Ascending aorta (tissue), 2 donors: ENCODE measurements around the gene NAA38. TPM values are rescaled to one million over a fixed set of nuclear protein-coding genes. Genes with fewer than 3 reads are reported as not detected.
A peak's percentile ranks its signal among the peaks of the same experiment; 100 is the strongest.

Source experiments
- DNase-seq, 2 donors: peaks; one replicate each; pipeline ENCODE4 v3.0.0-alpha.2; 2019; ENCODE audit warnings: low spot score in 2 of 2
- H3K27ac ChIP-seq, 2 donors: fragments of 200-600 bp; sonication (generic); one replicate each; pipeline ENCODE4 v1.5.1; 2016 to 2017; ENCODE audit warnings: mild to moderate bottlenecking in 1 of 2
- H3K27me3 ChIP-seq: fragments of 200-600 bp; sonication (generic); one replicate; pipeline ENCODE4 v1.5.1; 2017
- H3K36me3 ChIP-seq, 2 donors: fragments of 200-600 bp; sonication (generic); one replicate each; pipeline ENCODE4 v1.5.1; 2016
- H3K4me1 ChIP-seq, 2 donors: fragments of 200-600 bp; sonication (generic); one replicate each; pipeline ENCODE4 v1.5.1; 2016 to 2017; ENCODE audit warnings: mild to moderate bottlenecking in 1 of 2
- H3K4me3 ChIP-seq, 2 donors: fragments of 200-600 bp; sonication (generic); one replicate each; pipeline ENCODE4 v1.5.1; 2016 to 2017; ENCODE audit warnings: mild to moderate bottlenecking in 1 of 2
- H3K9me3 ChIP-seq, 2 donors: fragments of 200-600 bp; sonication (generic); one replicate each; pipeline ENCODE4 v1.5.1; 2016
- intact Hi-C: fragments of 100-400 bp; cut with DNase I; formaldehyde crosslinking; loops from one replicate; pipeline ENCODE4 v1.15.1; 2023
- total RNA-seq: library from RNA; depleted of rRNA; stranded (reverse); fragments of >200 nt; gene quantifications from one replicate; pipeline ENCODE4 v1.1.0, GENCODE V29; 2016
- TF ChIP-seq, protein P1 (sequence below), 3 experiments: fragments of 200-600 bp in 2 of 3; fragments of 450-650 bp in 1 of 3; sonication (generic) in 2 of 3; IDR thresholded peaks; one replicate each; pipeline ENCODE4 v1.5.1; 2016 to 2019; ENCODE audit warnings: antibody characterized with exemption in 3 of 3, mild to moderate bottlenecking in 1 of 3, moderate library complexity in 1 of 3

The NAA38 gene
- total RNA-seq, 1 donor from 2014 or later = 59.0 TPM

- Histone ChIP-seq H3K4me3 (peak overlapping the region; percentile 77 to 95), H3K9me3 (no peaks in the 10 kb centered on the region), H3K36me3 (peaks cover 0 to 6% of the 10 kb centered on the region in 2 donors), H3K27ac (peak overlapping the region; percentile 90 to 91), H3K27me3 (no peaks in the 10 kb centered on the region), H3K4me1 (peaks cover 18 to 25% of the 10 kb centered on the region in 2 donors)
- TF ChIP-seq, protein P1, sequence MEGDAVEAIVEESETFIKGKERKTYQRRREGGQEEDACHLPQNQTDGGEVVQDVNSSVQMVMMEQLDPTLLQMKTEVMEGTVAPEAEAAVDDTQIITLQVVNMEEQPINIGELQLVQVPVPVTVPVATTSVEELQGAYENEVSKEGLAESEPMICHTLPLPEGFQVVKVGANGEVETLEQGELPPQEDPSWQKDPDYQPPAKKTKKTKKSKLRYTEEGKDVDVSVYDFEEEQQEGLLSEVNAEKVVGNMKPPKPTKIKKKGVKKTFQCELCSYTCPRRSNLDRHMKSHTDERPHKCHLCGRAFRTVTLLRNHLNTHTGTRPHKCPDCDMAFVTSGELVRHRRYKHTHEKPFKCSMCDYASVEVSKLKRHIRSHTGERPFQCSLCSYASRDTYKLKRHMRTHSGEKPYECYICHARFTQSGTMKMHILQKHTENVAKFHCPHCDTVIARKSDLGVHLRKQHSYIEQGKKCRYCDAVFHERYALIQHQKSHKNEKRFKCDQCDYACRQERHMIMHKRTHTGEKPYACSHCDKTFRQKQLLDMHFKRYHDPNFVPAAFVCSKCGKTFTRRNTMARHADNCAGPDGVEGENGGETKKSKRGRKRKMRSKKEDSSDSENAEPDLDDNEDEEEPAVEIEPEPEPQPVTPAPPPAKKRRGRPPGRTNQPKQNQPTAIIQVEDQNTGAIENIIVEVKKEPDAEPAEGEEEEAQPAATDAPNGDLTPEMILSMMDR (IDR thresholded peaks at IDR 0.05) = no peak
- no peak for DNase-seq
- intact Hi-C loops = no loop called here
Measured at GRCh38 chr17:7884581-7885366, 27.4 kb upstream of the NAA38 start.

DNA sequence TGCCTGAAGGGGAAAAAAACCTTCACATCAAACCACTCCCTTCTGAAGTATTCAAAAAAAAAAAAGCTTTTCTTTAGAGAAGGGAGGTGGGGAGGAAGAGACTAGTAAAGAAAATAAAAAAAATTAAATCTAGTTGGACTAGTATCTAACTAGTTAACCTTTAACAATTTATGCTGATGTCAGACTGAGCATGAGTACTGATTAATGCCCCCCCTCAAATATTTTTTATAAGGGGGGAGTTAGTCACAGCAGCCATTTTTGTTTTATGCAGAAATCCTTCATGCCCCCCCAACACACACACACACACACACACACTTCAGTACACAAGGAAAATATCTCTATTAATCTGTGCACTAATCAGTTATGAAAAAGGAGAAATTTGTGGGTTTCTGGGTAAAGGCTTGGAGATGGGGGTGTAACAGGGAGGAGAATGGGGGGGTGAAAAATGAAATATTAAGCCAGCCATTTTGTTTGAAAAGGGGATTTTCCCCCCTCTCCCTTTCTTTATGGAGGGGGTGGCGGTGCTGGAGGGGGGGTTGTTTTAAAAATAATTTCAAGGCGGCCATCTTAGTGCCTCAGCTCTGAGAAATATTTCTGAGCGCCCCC, 26.5 kb upstream of the NAA38 start:
- peaks cover 11 to 17% of the 10 kb centered on the region in 2 donors for H3K4me1 ChIP-seq
- intact Hi-C loops = no loop called here
- H3K9me3 ChIP-seq = no peaks in the 10 kb centered on the region
- TF ChIP-seq, protein P1 (IDR thresholded peaks at IDR 0.05) = no peak
- peak overlapping the region; percentile 61 to 90 for H3K27ac ChIP-seq
- no peak for DNase-seq
- H3K4me3 ChIP-seq = peak overlapping the region; percentile 25 to 95
- peaks cover 0 to 6% of the 10 kb centered on the region in 2 donors for H3K36me3 ChIP-seq
- no peaks in the 10 kb centered on the region for H3K27me3 ChIP-seq

GRCh38 chr17:7882629-7883028, 25.3 kb upstream of the NAA38 start:
- H3K27me3 ChIP-seq = no peaks in the 10 kb centered on the region
- H3K36me3 ChIP-seq = peaks cover 0 to 6% of the 10 kb centered on the region in 2 donors
- H3K27ac ChIP-seq = peak overlapping the region; percentile 12 to 42
- peaks cover 0 to 4% of the 10 kb centered on the region in 2 donors for H3K4me1 ChIP-seq
- TF ChIP-seq, protein P1 (IDR thresholded peaks at IDR 0.05) = no peak
- no peaks in the 10 kb centered on the region for H3K9me3 ChIP-seq
- no peak for DNase-seq
- intact Hi-C loops = no loop called here
- no peak overlapping the region for H3K4me3 ChIP-seq

DNA sequence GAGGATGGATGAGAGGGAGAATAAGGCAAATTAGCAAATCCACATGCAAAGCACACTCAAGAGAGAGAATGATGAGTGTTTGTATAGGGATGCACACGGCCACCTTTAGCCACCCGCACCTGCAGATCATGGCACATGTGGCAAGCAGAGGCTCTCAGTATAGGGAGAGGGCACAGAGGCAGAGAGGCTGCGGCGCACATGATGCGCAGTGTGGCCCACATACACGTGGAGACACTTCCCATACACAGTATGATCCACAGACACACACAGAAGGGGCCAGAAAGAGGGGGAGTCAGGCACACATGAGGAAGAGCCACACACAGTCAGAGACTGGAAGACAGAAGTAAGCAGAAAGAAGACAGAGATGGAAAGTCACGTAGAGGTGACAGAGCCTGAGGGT, 24.7 kb upstream of the NAA38 start:
- no peak for DNase-seq
- Histone ChIP-seq H3K4me3 (no peak overlapping the region), H3K27me3 (no peaks in the 10 kb centered on the region), H3K4me1 (peaks cover 0 to 4% of the 10 kb centered on the region in 2 donors), H3K36me3 (peaks cover 0 to 6% of the 10 kb centered on the region in 2 donors), H3K9me3 (no peaks in the 10 kb centered on the region), H3K27ac (no peak overlapping the region)
- intact Hi-C loops = no loop called here
- TF ChIP-seq, protein P1 (IDR thresholded peaks at IDR 0.05) = no peak

GRCh38 chr17:7881276-7882054, 24.1 kb upstream of the NAA38 start:
- Histone ChIP-seq H3K4me3 (no peak overlapping the region), H3K27ac (no peak overlapping the region), H3K9me3 (no peaks in the 10 kb centered on the region), H3K36me3 (peaks cover 0 to 6% of the 10 kb centered on the region in 2 donors), H3K4me1 (peaks cover 0 to 4% of the 10 kb centered on the region in 2 donors), H3K27me3 (no peaks in the 10 kb centered on the region)
- intact Hi-C loops = no loop called here
- no peak for DNase-seq
- TF ChIP-seq, protein P1 (IDR thresholded peaks at IDR 0.05) = no peak
